Lower leg skin (tissue), 4 donors: Measurements from ENCODE around the gene EPSTI1. TPM values are rescaled to one million over a fixed set of nuclear protein-coding genes. Genes with fewer than 3 reads are reported as not detected.

Experiments used
- DNase-seq, 2 donors: peaks; one replicate each; pipeline ENCODE4 v3.0.0-alpha.2; 2019; ENCODE audit warnings: low spot score in 2 of 2
- H3K4me3 ChIP-seq: fragments of 200-600 bp; sonication (generic); 2 replicates; pipeline ENCODE4 v1.5.1; 2017; ENCODE audit warnings: mild to moderate bottlenecking, low read depth; ENCODE audit not compliant: poor library complexity, severe bottlenecking
- POLR2A ChIP-seq, 2 donors: fragments of 450-650 bp; IDR thresholded peaks; one replicate each; pipeline ENCODE4 v1.6.1; 2016 to 2017; ENCODE audit warnings: antibody characterized with exemption in 2 of 2, mild to moderate bottlenecking in 1 of 2, moderate library complexity in 1 of 2
- WGBS, 2 donors: methylation state at CpG; one replicate each; pipeline ENCODE4 v1.1.5; 2018; 5-methylcytosine and 5-hydroxymethylcytosine counted together
- intact Hi-C: fragments of 100-400 bp; cut with DNase I; formaldehyde crosslinking; loops from one replicate; pipeline ENCODE4 v1.15.0; 2023; ENCODE audit warnings: low total_unique reads
- total RNA-seq, 4 donors: library from RNA; depleted of rRNA; stranded (reverse); fragments of >200 nt; gene quantifications; one replicate each; pipeline ENCODE4 v1.1.0, GENCODE V29; 2016
- TF ChIP-seq, protein P1 (sequence below), 3 donors: fragments of 450-650 bp; IDR thresholded peaks; one replicate each; pipeline ENCODE4 v1.5.1; 2016; ENCODE audit warnings: antibody characterized with exemption in 3 of 3, mild to moderate bottlenecking in 3 of 3, moderate library complexity in 2 of 3

The EPSTI1 gene
- total RNA-seq, 4 donors from 2014 or later: 0.79 to 4.8 (median 0.91) TPM; not detected in 1

DNA sequence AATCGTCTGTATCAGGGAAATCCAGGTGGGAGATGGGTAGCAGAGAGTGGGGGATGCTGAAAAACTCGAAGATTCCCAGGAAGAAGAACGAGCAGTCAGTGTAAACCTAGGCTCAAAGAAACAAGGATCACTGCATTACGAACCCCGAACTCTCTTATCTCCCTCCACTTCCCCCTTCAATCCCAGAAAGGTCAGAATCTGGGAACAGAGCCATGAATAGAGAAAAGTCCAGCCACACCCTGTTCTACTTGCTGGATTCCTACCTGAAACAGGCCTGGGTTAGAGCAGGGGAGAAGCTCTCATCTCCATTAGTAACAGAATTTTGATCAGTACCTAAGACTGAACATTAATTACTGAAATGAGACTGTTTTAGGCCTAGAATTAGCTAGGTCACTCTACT lies 24.4 kb downstream of the EPSTI1 start:
- H3K4me3 ChIP-seq: no peak overlapping the region
- WGBS, 2 donors: 77 to 86% methylated on average over 5 of the region's 5 CpGs
- TF ChIP-seq, protein P1, sequence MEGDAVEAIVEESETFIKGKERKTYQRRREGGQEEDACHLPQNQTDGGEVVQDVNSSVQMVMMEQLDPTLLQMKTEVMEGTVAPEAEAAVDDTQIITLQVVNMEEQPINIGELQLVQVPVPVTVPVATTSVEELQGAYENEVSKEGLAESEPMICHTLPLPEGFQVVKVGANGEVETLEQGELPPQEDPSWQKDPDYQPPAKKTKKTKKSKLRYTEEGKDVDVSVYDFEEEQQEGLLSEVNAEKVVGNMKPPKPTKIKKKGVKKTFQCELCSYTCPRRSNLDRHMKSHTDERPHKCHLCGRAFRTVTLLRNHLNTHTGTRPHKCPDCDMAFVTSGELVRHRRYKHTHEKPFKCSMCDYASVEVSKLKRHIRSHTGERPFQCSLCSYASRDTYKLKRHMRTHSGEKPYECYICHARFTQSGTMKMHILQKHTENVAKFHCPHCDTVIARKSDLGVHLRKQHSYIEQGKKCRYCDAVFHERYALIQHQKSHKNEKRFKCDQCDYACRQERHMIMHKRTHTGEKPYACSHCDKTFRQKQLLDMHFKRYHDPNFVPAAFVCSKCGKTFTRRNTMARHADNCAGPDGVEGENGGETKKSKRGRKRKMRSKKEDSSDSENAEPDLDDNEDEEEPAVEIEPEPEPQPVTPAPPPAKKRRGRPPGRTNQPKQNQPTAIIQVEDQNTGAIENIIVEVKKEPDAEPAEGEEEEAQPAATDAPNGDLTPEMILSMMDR (IDR thresholded peaks at IDR 0.05): no peak
- TF ChIP-seq POLR2A (IDR thresholded peaks at IDR 0.05): no peak
- intact Hi-C loops: loop anchor here (5.0 kb wide), 1 partner anchor 835 kb away; no protein-coding TSS in a partner anchor
- no peak for DNase-seq

DNA sequence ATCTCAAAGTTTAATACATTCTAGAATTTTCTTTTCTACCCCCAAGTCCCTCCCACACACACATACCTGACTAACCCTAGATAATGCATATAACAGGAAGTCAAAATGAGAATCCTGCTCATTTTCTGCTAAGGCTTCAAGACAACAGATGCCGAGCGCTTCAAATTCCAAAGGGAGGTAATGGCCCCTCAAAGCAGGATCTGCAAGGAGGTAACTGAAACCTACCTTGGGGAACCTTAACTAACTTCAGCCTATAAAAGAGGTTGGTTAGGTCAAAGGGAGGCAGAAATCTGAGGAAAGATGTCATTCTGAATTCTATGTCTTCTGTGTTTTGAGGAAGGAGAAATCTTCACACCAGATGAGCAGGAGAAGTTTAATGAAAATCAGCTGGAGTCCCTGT lies 26.8 kb downstream of the EPSTI1 start:
- DNase-seq: no peak
- no peak overlapping the region for H3K4me3 ChIP-seq
- 73 to 81% methylated on average over 2 of the region's 2 CpGs for WGBS, 2 donors
- TF ChIP-seq, protein P1 (IDR thresholded peaks at IDR 0.05): no peak
- TF ChIP-seq POLR2A (IDR thresholded peaks at IDR 0.05): no peak
- intact Hi-C loops: loop anchor here (5.0 kb wide), 1 partner anchor 837 kb away; no protein-coding TSS in a partner anchor

DNA sequence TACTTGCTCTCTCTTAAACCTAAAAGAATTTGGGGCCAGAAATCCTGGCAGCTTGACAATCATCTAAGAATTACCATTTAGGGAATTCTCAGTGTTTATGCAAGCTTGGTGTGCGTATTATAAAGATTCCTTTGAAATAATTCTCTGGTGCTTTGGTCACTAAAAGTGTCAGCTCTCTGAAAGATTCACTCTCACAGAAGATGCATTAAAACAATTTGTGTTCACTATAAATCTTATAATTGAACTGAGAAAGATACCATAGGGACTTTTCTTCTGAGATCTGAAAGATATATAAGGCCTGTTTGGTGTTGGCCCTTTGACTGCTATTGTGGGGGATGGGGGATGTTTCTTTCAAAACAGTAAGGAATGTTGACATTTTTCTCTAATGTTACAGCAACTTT lies 27.3 kb downstream of the EPSTI1 start:
- no peak overlapping the region for H3K4me3 ChIP-seq
- intact Hi-C loops: loop anchor here (5.0 kb wide), 1 partner anchor 838 kb away; no protein-coding TSS in a partner anchor
- DNase-seq: no peak
- 97 to 98% methylated on average over 1 of the region's 1 CpG for WGBS, 2 donors
- TF ChIP-seq, protein P1 (IDR thresholded peaks at IDR 0.05): no peak
- TF ChIP-seq POLR2A (IDR thresholded peaks at IDR 0.05): no peak

DNA sequence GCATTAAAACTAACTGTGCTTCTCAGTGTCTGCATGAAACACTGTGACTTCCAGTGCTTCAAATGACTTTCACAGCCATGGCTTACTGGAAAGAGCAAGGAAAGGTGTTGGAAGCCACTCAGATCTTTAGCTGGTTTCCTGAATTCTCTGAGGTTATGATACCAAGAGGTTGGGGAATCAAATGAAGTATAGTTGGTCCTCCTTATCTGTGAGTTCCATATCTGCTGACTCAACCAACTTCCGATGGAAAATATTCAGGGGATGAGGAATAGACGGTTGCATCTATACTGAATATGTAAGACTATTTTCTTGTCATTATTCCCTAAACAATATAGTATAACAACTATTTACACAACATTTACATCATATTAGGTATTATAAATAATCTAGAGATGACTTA lies 32.4 kb downstream of the EPSTI1 start:
- TF ChIP-seq, protein P1 (IDR thresholded peaks at IDR 0.05): no peak
- no peak for TF ChIP-seq POLR2A (IDR thresholded peaks at IDR 0.05)
- WGBS, 2 donors: 66 to 85% methylated on average over 2 of the region's 2 CpGs
- no peak for DNase-seq
- intact Hi-C loops: no loop called here
- H3K4me3 ChIP-seq: no peak overlapping the region

DNA sequence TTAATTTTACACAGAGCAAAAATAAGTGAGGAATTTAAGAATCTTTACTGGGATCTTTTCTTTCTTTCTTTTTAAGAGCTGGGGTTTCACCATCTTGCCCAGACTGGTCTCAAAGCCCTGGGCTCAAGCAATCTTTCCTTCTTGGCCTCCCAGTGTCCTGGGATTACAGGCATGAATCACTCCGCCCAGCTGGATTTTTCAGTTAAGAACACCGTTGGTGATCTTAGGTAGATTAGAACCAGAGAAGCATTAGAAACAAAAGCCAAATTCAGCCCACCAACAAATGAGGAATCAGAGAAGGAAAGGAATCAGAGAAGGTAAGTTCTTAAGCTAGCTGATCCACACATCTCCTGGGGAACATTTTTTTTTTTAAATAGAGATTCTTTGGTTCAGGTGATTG lies 34.2 kb downstream of the EPSTI1 start:
- 72 to 79% methylated on average over 2 of the region's 2 CpGs for WGBS, 2 donors
- DNase-seq: no peak
- intact Hi-C loops: no loop called here
- no peak for TF ChIP-seq POLR2A (IDR thresholded peaks at IDR 0.05)
- TF ChIP-seq, protein P1 (IDR thresholded peaks at IDR 0.05): no peak
- H3K4me3 ChIP-seq: no peak overlapping the region

DNA sequence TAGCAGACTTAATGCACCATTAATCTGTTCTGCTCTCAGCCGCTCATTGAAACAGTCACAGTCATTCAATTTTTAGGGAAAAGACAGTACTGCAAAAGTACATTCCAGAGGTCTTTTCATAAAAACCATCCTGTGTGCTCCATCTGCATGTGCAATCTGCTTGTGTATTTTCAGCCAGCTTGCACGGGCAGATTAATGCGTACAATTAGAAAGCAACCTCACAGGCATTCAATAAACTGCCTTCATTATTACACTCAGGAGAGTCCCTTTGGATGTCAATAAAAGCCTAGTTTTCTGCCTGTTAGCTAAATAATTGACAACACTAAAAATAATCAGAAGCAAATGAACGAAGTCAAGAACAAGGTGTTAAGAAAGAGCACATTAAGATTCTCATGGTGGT lies 41.9 kb downstream of the EPSTI1 start:
- intact Hi-C loops: no loop called here
- TF ChIP-seq, protein P1 (IDR thresholded peaks at IDR 0.05): no peak
- no peak for TF ChIP-seq POLR2A (IDR thresholded peaks at IDR 0.05)
- WGBS, 2 donors: 78 to 85% methylated on average over 4 of the region's 4 CpGs
- DNase-seq: no peak
- H3K4me3 ChIP-seq: no peak overlapping the region
